Central memory CD4-positive, alpha-beta T cell (primary cell): Measurements from ENCODE around the gene CAMK2N2.

Experiments used
- DNase-seq: peaks from one replicate; pipeline ENCODE4 v3.0.0; 2022

The CAMK2N2 gene

DNA sequence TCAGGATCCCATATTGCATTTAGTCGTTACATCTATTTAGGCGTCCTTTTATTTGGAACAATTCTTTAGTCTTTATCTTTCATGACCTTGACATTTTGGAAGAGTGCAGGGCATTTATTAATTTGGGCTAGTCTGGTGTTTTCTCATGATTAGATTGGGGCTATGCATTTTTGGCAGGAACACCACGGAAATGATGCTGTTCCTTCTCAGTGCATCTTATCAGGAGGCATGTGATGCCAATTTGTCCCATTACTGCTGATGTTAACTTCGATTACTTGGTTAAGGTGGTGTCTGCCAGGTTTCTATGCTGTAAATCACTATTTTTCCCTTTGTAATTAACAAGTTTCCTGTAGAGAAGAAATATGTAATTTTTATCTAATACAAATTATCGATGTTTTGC is 50.1 kb downstream of the CAMK2N2 start:
- DNase-seq = no peak
